Left colon (tissue), 2 donors: Measurements from ENCODE around the gene ENSA. TPM values are rescaled to one million over a fixed set of nuclear protein-coding genes. Genes with fewer than 3 reads are reported as not detected.
"Not testable (repeated sequence)": the region's sequence is repeated elsewhere in the genome, so short reads cannot be mapped to it uniquely, and the experiment has no call there.

Experiments used
- ATAC-seq: fragments of 200-7000 bp; cut with Tn5 transposase; one replicate; pipeline ENCODE4 v1.9.1; 2020; ENCODE audit warnings: mild to moderate bottlenecking, moderate library complexity
- DNase-seq, 2 donors: peaks; one replicate each; pipeline ENCODE4 v3.0.0-alpha.2; 2020
- intact Hi-C, 2 donors: fragments of 100-400 bp; cut with DNase I in 1 of 2; cut with micrococcal nuclease in 1 of 2; formaldehyde crosslinking; loops; one replicate each; pipeline versions ENCODE4 v1.11.2 to v1.14.0; 2022; cut with DNase I, micrococcal nuclease
- total RNA-seq, 2 donors: library from RNA; stranded (reverse); fragmentation: NEBNext Ultra II Directional; extraction: Animal tissue kit (Norgen Biotek cat#: 25700); gene quantifications; one replicate each; pipeline ENCODE4 v1.2.1, GENCODE V29; 2021
- donor health status: DM: no; HTN: no; CAD: no.
- donor health status: DM: yes; HTN: yes; CAD: no.

ENSA gene
- total RNA-seq, 2 donors from 2014 or later: 175 to 222 TPM

DNA sequence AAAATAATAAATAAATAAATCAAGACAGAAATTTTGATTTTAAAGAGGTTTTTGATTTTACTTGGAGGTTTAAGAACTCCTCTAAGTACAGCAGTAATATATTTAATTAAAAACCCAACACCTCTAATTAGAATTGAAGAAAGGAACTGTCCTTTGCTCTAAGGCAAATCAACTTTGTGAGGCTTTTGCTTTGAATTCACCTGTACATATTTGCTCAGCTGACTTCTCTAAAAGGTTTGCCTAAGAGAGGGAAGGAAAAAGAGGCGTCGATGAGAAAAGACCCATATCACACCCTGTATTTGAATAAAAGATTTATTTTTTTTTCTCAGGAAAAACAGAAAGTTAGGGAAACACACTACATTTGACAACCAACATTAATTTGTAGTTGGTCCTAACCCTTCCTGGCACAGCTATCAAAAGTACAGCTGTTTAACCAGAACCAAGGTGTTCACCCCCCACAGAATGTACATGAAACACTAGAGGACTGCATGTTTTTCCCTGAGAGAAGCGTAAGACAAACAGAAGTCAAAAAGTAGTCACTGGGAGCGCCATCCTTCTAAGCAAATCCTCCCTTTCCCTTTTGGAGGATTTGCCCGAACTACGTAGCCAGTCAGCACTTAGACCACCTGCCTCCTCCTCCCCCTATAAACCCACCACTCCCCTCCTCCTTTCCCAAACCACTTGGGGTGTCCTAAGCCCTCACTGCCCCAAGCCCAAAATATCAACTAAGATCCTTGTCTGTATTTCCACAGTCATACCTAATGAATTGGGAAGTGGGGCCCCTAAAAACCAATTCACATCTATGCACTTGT, 54.9 kb downstream of the ENSA start:
- intact Hi-C loops: no loop called here
- ATAC-seq: no peak
- no peak for DNase-seq

- DNase-seq, ATAC-seq, intact Hi-C loops: not testable (repeated sequence)
Measured at GRCh38 chr1:150573648-150574071, 55.8 kb downstream of the ENSA start.

DNA sequence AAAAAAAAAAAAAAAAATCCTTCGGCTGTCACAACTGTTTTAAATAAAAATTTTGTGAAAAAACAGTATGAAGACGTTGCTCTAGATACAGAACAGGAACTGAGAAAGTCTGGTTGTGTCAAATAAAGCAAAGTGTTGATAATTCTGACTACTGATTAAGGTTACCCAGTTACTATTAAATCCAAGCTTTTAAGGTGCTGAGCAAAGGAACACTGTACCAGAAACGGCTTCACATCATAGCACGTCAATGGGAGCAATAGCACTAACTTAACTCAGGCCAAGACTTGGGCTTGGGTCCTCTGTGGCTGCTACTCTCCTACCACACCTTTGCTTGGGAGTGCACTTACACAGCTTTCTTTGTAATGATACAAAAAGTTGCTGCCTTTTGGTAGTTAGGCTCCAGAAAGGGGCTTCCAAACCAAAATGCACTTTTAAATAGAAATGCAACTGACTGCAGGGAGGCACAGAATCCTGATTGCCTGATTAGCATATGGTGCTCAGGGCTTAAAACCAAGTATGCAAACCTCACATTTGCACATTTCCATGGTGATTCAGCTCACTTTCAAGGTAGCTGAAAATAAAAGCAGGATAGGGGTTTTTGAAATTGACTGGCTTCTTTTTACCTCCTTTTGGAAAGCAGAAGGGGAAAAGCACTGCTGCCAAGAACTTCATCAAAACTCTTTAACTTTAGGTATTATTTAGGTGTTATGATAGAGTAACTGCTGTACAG, 56.3 kb downstream of the ENSA start:
- intact Hi-C loops: no loop called here
- DNase-seq: no peak
- no peak for ATAC-seq

Other genes starting within 250 kb of the ENSA start
- gene TARS2, start 142.2 kb downstream of the ENSA start, total RNA-seq: 10 to 100 TPM; 15.6 to 22.0 TPM
- gene ECM1, start 121.5 kb downstream of the ENSA start, total RNA-seq: 1 to 10 TPM; 6.3 to 9.1 TPM
- gene FALEC, start 113.9 kb downstream of the ENSA start, total RNA-seq: not detected
- 1 to 10 TPM; 6.9 to 9.5 TPM for gene ADAMTSL4, start 80.2 kb downstream of the ENSA start, total RNA-seq
- 100 to 1,000 TPM; 263 TPM for gene MCL1, start 50.0 kb downstream of the ENSA start, total RNA-seq
- 10 to 100 TPM; 71.3 to 87.1 TPM for gene GOLPH3L, start 67.5 kb upstream of the ENSA start, total RNA-seq
- gene HORMAD1, start 91.3 kb upstream of the ENSA start, total RNA-seq: 1 to 10 TPM in 1 of 2 donors, under 1 TPM in 1; 0.49 to 1.7 TPM
- gene CTSS, start 136.2 kb upstream of the ENSA start, total RNA-seq: 100 to 1,000 TPM; 576 to 638 TPM
- gene CTSK, start 178.6 kb upstream of the ENSA start, total RNA-seq: 10 to 100 TPM; 23.8 to 49.6 TPM
- gene ARNT, start 247.0 kb upstream of the ENSA start, total RNA-seq: 10 to 100 TPM; 36.9 to 43.1 TPM